NCI-H2081 treated with DMSO at 0.1 percent for 48 hours (cell line): Measurements from ENCODE around the gene SLFN13.
"Not testable (repeated sequence)": the region's sequence is repeated elsewhere in the genome, so short reads cannot be mapped to it uniquely, and the experiment has no call there.

Source experiments
- DNase-seq: peaks from one replicate; lab custom pipeline; 2025; lab: John Stamatoyannopoulos, UW

Gene SLFN13

GRCh38 chr17:35448214-35448898 lies at the start of gene SLFN13:
SLFN13 (minus strand) TSS chr17:35448766; CDS start chr17:35445680, 3,086 bp downstream.
- DNase-seq, result no peak

DNA sequence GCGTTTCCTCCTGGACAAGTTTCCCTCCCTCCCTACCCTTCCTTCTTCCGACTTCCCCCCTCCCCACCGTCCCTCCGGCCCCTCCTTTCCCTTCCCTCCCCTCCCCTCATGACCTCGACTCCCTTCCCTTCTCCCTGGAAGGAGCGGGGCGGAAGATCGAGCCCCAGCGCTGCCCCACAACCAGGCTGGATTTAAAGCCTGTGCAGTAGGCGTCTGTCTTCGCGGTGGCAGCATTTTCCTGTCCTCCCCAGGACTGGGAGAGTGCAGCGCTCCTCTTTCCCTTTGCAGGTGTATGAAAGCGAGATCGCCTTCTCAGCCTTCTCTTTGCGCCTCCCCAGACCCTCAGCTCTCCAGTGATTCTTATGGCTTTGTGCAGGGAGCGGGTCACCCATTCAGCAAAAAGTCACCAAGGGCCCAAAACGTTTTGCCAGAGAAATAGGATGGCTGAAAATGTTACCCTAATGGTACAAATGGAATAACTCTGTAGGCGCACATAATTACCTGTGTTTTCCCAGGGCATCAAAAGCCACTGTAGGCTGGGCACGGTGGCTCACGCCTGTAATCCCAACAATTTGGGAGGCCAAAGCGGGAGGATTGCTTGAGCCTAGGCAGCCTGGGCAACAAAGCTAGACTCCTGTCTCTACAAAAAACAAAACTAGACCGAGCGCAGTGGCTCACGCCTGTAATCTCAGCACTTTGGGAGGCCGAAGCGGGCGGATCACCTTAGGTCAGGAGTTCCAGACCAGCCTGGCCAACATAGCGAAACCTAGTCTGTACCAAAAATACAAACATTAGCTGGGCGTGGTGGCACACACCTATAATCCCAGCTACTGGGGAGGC lies 48.1 kb upstream of the SLFN13 start:
- no peak for DNase-seq

- DNase-seq, result no peak
These were observed 44.5 kb upstream of the SLFN13 start for GRCh38 chr17:35493040-35493439.

DNA sequence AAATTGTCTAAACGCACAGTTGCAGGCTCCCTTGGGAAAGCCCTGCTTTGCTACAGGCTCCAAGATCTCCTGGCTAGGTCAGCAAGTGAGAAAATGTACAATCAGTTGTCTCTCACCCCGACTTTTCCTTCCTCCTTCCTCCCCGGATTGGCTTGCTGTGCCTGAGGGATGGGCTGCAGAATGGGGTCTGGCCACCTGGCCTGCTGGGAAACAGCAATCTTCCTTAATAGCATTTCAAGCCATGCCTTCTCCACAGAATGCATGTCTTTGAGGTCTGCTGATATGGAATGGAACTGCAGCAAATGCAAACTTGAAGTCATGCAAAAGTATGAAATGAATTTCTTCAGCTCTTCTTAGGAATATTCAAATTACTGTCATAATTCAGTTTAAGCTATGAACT lies 42.9 kb upstream of the SLFN13 start:
- no peak for DNase-seq

- no peak for DNase-seq
These were observed 41.4 kb upstream of the SLFN13 start for GRCh38 chr17:35489944-35490343.

DNA sequence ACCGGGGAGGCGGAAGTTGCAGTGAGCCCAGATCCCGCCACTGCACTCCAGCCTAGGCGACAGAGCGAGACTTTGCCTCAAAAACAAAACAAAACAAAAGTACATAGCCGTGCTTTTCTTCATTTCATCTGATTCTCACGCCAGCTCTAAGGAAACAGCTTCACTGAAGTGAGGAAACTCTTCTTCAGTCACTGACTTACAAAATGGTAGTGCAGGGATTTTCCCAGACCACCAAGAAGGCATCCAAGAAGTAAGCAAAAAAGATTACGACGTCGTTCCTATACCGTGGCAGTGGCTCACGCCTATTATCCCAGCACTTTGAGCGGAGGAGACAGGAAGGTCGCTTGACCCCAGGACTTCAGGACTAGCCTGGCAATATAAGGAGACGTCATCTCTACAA lies 40.4 kb upstream of the SLFN13 start:
- no peak for DNase-seq

GRCh38 chr17:35486920-35487732 lies 38.6 kb upstream of the SLFN13 start:
- no peak for DNase-seq

DNA sequence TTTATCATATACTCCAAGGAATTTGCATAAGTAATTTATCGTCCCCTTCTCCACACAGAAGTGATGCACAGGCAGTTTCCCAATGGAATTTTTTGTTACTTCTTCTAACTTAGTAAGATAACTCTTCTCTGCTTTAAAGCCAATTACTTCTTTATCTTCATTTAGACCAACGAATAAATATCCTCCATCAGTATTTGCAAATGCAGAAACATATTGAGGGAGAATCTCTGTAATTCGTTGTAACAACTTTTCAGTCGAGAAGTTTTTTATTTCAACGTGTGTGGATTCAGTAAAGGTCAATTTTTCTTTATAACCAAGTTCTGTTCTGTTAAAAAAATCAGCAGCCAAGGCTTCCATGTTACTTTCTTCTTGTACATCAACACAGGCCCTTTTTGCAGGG lies 30.7 kb upstream of the SLFN13 start:
- no peak for DNase-seq

- no peak for DNase-seq
These were observed 28.7 kb upstream of the SLFN13 start for GRCh38 chr17:35477248-35477647.

- no peak for DNase-seq
These were observed 27.8 kb upstream of the SLFN13 start for GRCh38 chr17:35476283-35476820.

DNA sequence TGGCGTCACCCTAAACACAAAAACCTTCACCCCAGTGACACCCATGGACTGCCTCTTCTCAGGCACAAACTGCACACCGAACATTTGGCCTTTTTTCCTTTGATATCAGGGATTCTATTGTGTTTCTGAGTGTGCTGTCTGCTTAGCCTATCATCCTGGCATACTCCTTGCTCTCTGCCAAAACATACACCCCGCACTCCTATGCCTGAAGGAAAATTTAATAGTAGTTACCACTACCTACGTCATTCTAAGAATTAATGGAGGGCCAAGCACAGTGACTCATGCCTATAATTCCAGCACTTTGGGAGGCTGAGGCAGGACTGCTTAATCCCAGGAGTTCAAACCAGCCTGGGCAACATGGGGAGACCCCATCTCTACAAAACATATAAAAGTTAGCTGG lies 19.9 kb upstream of the SLFN13 start:
- DNase-seq, result no peak

DNA sequence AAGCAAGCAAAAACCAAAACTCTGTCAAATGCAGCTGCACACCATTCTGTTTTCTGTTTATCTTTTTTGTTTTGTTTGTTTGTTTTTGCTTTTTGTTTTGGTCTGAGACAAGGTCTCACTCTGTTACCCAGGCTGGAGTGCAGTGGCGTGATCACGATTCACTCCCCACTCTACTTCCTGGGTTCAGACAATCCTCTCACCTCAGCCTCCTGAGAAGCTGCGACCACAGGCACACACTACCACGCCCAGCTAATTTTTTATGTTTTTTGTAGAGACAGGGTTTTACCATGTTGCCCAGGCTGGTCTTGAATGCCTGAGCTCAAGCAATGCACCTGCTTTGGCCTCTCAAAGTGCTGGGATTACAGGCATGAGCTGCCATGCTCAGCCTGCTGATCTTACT lies 19.3 kb upstream of the SLFN13 start:
- no peak for DNase-seq

DNA sequence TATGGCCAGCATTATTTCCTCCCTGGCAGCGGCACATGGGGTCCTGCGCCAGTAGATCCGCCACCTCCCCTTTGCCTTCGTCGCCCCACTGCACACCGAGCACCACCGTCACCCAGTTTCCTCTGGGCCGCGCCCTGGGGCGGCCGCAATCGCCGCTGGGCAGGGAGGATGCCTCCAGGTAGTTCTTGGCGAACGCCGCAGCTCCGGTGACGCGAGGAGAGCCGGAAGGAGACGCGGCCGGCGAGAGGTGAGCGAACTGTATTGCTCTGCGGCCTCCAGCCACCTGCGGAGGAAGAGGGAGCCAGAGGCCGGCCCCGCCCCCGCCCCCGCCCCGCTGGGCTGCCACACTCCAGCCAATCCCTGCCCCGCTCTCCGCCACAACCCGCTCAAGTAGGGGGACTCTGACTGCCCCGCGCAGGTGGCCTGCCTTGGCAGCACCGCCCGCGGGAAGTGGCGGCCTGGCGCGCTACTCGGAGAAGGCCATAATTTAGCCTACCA lies 11.8 kb upstream of the SLFN13 start:
- no peak for DNase-seq

GRCh38 chr17:35454035-35454434 lies 5.5 kb upstream of the SLFN13 start:
- DNase-seq, result not testable (repeated sequence)

DNA sequence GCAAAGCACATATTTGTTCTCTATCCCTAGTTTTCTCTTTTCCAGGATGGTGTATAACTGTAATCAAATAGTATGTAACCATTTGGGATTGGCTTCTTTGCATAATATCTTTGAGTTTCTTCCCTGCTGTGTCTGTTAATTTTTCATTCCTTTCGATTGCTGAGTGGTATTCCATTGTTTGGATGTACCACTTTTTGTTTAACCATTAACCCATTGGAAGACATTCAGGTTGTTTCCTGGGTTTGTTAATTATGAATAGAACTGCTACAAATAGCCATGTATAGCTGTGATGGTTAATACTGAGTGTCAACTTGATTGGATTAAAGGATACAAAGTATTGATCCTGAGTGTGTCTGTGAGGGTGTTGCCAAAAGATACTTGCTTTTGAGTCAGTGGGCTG lies 4.6 kb upstream of the SLFN13 start:
- DNase-seq, result no peak

DNA sequence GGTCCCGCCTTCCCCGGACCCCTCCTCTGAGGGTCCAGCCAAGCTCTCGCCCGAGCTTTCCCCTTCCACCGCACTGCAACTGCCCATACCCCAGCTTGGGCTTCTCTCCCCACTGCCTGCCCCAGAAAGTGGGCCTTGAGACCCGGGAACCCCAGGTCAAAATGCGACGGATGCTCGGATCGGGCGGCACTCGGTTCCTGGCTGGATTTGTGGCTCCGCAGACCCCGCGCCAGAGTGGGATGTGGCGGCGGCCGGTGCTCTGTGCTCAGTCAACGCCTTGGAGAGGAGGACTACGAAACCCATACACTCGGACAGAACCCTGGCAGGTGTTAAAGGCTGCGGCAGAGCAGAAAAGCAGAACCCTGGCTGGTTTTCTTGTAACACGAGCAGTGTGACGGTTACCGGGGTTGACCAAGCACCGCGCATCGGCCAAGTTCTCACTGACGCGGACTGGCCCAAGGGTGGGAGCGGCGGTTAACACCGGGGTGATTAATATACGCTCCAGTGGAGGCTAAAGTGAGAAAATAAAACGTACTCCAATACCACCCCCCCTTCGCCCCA lies 885 bp upstream of the SLFN13 start:
- DNase-seq, result no peak

DNA sequence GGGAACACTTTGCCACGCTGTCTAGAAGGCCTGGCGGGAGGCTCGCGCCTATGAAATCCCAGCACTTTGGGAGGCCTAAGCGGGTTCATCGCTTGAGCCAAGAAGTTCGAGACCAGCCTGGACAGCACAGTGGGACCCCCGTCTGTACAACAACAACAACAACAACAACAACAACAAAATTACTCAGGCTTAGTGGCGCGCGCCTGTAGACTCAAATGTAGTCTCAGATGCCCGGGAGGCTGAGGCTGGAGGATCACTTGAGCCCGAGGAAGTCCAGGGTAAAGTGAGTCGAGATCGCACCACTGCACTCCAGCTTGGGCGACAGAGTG lies 297 bp upstream of the SLFN13 start:
- DNase-seq, result no peak

GRCh38 chr17:35447499-35447898 lies 1.1 kb downstream of the SLFN13 start:
- no peak for DNase-seq

DNA sequence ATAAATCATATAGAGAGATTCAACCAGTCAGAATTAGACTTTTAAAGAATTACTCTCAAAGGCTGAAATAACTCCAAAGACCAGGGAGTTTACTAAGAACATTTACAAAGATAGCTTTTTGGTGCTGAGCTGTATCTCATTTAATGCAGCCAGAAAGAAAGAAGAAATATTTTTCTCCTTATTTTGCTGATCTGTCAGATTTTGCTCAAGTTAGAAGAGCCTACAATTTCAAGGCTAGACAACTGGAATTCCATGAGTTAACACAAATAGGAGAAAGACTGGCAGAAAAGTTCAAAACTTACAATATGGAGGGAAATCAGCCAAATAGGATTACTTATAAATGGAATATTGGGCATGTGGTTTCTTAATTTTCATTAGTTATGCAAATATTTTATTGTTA lies 10.1 kb downstream of the SLFN13 start:
- no peak for DNase-seq

DNA sequence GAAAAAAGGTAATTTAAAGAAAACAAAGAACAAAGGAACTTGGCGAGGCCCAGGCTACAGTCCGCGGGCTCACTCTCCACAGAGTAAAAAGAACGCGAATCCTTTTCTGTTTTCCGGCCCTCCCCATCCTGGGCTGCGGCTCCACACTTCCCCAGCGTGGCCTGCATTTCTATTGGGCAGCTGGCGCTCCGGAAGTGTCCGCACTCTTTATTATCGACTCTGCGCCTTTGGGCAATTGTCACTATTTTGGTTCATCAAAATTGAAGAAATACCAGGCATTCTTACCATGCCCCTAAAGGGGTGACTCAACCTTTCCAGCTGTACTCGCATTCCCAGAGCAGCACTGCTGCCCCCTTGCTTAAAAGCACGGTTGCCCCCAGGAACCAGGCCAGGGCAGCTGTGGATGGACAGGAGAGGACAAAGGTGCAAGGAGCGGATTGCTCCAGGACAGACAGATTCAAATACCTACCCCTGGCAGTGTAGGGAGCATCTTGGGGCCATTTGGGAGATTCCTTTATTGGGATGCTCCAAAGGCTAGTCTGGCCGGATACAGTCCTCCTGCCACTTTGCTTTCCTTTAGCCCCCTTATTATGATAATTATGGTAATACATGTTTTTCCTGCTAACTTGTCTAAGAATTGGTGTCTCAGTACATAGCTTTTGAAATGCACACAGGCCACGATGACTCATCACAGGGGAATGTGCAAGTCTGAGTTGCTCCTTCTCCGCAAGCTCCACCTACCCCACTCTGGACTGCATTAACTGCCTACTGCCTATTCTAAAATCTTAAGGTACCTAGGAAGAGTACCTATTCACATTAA lies 15.3 kb downstream of the SLFN13 start:
- DNase-seq, result no peak
